ENCODE data around the gene MUSK. TPM values are rescaled to one million over a fixed set of nuclear protein-coding genes. Genes with fewer than 3 reads are reported as not detected.

MUSK gene
- total and polyA plus RNA-seq, 2 of the 8 experiments (the other 6 are each of a cell fraction or from before 2014, with no cell fraction given) = not detected

DNA sequence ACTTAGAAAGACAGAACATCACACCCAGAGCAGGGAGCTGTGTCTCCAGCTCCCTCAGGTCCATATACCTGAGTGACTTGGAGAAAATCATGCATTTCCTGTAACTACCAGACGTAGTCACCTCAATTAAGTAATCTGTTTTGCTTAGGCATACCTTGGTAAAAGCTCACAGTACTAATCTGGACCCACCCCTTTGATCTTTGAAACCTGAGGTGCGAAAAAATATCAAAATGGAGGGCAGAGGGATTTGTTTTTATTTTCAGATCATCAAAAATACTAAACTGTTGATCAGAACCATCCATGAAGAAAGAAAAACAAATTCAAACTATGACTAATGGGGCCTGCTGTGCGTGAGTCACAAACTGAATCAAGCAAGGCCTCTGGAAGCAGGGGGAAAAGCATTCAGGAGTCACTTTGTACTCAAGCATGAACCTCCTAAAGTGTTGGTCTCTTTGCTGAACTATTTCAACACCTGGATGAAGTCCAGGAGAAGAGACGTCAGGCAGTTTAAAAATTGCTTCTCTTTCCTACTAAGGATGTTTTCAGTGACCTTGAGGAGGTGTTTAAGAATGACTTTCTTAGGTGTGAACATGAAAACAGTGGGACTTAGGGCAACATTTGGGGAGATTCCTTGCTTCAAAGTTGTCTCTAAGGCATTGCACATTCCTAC lies 76.3 kb downstream of the MUSK start:
- no peaks in the 10 kb centered on the region for H3K36me3 ChIP-seq (ENCODE audit: control insufficient read depth in 2 of 4, insufficient read depth in 4 of 4, low read length in 3 of 4)
- no peak overlapping the region for H3K14ac ChIP-seq (ENCODE audit: insufficient read length)
- no peak overlapping the region for H2AK5ac ChIP-seq (ENCODE audit: low read depth, low read length)
- ChIA-PET CTCF (ENCODE audit: partially characterized antibody) (interaction anchor here (0.6 kb wide), 1 partner anchor 34 kb away, joined by 3 read pairs; no protein-coding TSS in a partner anchor), POLR2A (ENCODE audit: partially characterized antibody) (no interaction called here)
- H4K20me1 ChIP-seq (replicated peaks in 1 of 2; ENCODE audit: control insufficient read depth in 1 of 2, insufficient read depth in 2 of 2, low read length in 2 of 2) = no peaks in the 10 kb centered on the region
- H3K4me2 ChIP-seq (ENCODE audit: insufficient read depth in 1 of 2, low read depth in 2 of 2, low read length in 2 of 2) = no peak overlapping the region
- no peak overlapping the region for H2BK120ac ChIP-seq (replicated peaks; ENCODE audit: low read depth, low read length)
- no peak overlapping the region for H2BK15ac ChIP-seq (ENCODE audit: low read length)
- no peak overlapping the region for H2BK20ac ChIP-seq (ENCODE audit: low read length)
- H3K9me3 ChIP-seq (ENCODE audit: insufficient read depth in 2 of 2, low read depth in 1 of 2, low read length in 1 of 2) = no peaks in the 10 kb centered on the region
- H3K27me3 ChIP-seq (replicated peaks in 1 of 4; ENCODE audit: control insufficient read depth in 3 of 4, extremely low read depth in 1 of 4, insufficient read depth in 3 of 4, low read length in 3 of 4) = no peaks in the 10 kb centered on the region
- H3K23me2 ChIP-seq (ENCODE audit: low read depth, low read length) = no peaks in the 10 kb centered on the region; the same call in 1 of the 2 replicates
- no peak overlapping the region for H2BK12ac ChIP-seq (ENCODE audit: low read depth, low read length)
- H3K4ac ChIP-seq (replicated peaks; ENCODE audit: insufficient read length, low read depth, low read length) = no peak overlapping the region
- H2AFZ ChIP-seq (ENCODE audit: low read length) = peak overlapping the region; percentile 76
- H3K56ac ChIP-seq (replicated peaks; ENCODE audit: insufficient read length, low read depth, low read length) = no peak overlapping the region
- no peak overlapping the region for H3K18ac ChIP-seq (ENCODE audit: extremely low read depth, low read length)
- H4K5ac ChIP-seq (ENCODE audit: insufficient read length, low read depth, low read length) = no peak overlapping the region
- no peak overlapping the region for H3K4me3 ChIP-seq (ENCODE audit: extremely low read depth in 1 of 4, insufficient read depth in 2 of 4, low read depth in 3 of 4, low read length in 4 of 4)
- no peak overlapping the region for H4K91ac ChIP-seq (replicated peaks; ENCODE audit: insufficient read length, low read length)
- peaks cover 0 to 6% (median 4%) of the 10 kb centered on the region in 4 experiments; a peak in 3 of 7 replicates for H3K4me1 ChIP-seq (replicated peaks in 1 of 4; ENCODE audit: control insufficient read depth in 3 of 4, insufficient read depth in 4 of 4, low read length in 3 of 4)
- H3K23ac ChIP-seq (ENCODE audit: insufficient read length) = no peak overlapping the region
- no peak overlapping the region for H3K27ac ChIP-seq (ENCODE audit: low read depth, low read length)
- H2BK5ac ChIP-seq (ENCODE audit: low read depth, low read length) = no peak overlapping the region
- no peaks in the 10 kb centered on the region for H3K79me2 ChIP-seq (ENCODE audit: control insufficient read depth in 1 of 2, insufficient read depth in 2 of 2, low read length in 2 of 2)
- H3K79me1 ChIP-seq (ENCODE audit: low read depth, low read length) = no peaks in the 10 kb centered on the region
- H3K9ac ChIP-seq (replicated peaks in 1 of 4; ENCODE audit: extremely low read depth in 1 of 4, low read depth in 3 of 4, low read length in 3 of 4) = no peak overlapping the region
- no peak overlapping the region for H4K8ac ChIP-seq (ENCODE audit: extremely low read depth, insufficient read depth, low read length)
- 68% methylated on average over 4 of the region's 4 CpGs; no CpG with 5 or more reads in 1 of the 2 experiments for WGBS, 2 experiments (ENCODE audit: extremely low coverage in 1 of 2, insufficient coverage in 1 of 2, insufficient read length in 1 of 2, insufficient replicate concordance in 2 of 2, low coverage in 1 of 2, low lambda C conversion rate in 2 of 2, missing lambda C conversion rate in 1 of 2)
- no peak for DNase-seq (ENCODE audit: low read depth in 1 of 2, low spot score in 2 of 2)
- no peak for FAIRE-seq
- no peak for TF ChIP-seq KDM1A (IDR thresholded peaks at IDR 0.05; ENCODE audit: borderline replicate concordance, low read length)
- TF ChIP-seq SP1 (IDR thresholded peaks at IDR 0.05; ENCODE audit: low read depth, low read length) = no peak
- no peak for TF ChIP-seq RAD21 (IDR thresholded peaks at IDR 0.05 in 1 of 2, conservative IDR thresholded peaks at IDR 0.05 in 1 of 2; ENCODE audit: low read depth in 2 of 2, low read length in 2 of 2)
- TF ChIP-seq POU5F1 (IDR thresholded peaks at IDR 0.05; ENCODE audit: low read depth, low read length) = no peak
- TF ChIP-seq TBP (IDR thresholded peaks at IDR 0.05; ENCODE audit: low read depth, low read length) = no peak
- TF ChIP-seq, protein P1, sequence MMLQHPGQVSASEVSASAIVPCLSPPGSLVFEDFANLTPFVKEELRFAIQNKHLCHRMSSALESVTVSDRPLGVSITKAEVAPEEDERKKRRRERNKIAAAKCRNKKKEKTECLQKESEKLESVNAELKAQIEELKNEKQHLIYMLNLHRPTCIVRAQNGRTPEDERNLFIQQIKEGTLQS (IDR thresholded peaks at IDR 0.05; ENCODE audit: insufficient read depth, low read depth, low read length) = no peak
- no peak for TF ChIP-seq CHD1 (IDR thresholded peaks at IDR 0.05; ENCODE audit: low read depth, low read length)
- TF ChIP-seq GTF2F1 (IDR thresholded peaks at IDR 0.05; ENCODE audit: borderline replicate concordance, low read depth, low read length) = no peak
- no peak for TF ChIP-seq KDM5A (IDR thresholded peaks at IDR 0.05; ENCODE audit: low read length)
- TF ChIP-seq KDM4A (IDR thresholded peaks at IDR 0.05; ENCODE audit: low read depth, low read length, severe bottlenecking) = no peak
- TF ChIP-seq SP4 (IDR thresholded peaks at IDR 0.05; ENCODE audit: low read length) = no peak
- no peak for TF ChIP-seq ZNF274 (IDR thresholded peaks at IDR 0.05; ENCODE audit: borderline replicate concordance, extremely low read depth, low read length)
- no peak for TF ChIP-seq NRF1 (IDR thresholded peaks at IDR 0.05; ENCODE audit: low read depth, low read length)
